Putamen (tissue), 1 donor: ENCODE data around the gene EFTUD2.
"Not testable (repeated sequence)": the region's sequence is repeated elsewhere in the genome, so short reads cannot be mapped to it uniquely, and the experiment has no call there.

Experiments
- DNase-seq: peaks from one replicate; pipeline ENCODE4 v3.0.0-alpha.2; 2016; ENCODE audit warnings: low spot score

The EFTUD2 gene

GRCh38 chr17:44899074-44899782 is at the start of gene EFTUD2:
Gene EFTUD2, minus strand, starts transcription at chr17:44899445. Its CDS starts 4,924 bp downstream, at chr17:44894521.
- DNase-seq: peak; percentile 87

GRCh38 chr17:44948315-44948795 is 49.1 kb upstream of the EFTUD2 start:
- DNase-seq: no peak

GRCh38 chr17:44947461-44948314 is 48.4 kb upstream of the EFTUD2 start, which contains the start of gene KIF18B:
Gene KIF18B, minus strand, starts transcription at chr17:44947773. Its CDS starts 11,429 bp downstream, at chr17:44936344.
- DNase-seq: peak; percentile 87

- not testable (repeated sequence) for DNase-seq
Measured at GRCh38 chr17:44945652-44946051, 46.4 kb upstream of the EFTUD2 start.

- DNase-seq: no peak
Measured at GRCh38 chr17:44942456-44942855, 43.2 kb upstream of the EFTUD2 start.

- DNase-seq: no peak
Measured at GRCh38 chr17:44941712-44942331, 42.6 kb upstream of the EFTUD2 start.

- no peak for DNase-seq
Measured at GRCh38 chr17:44940768-44941167, 41.5 kb upstream of the EFTUD2 start.

GRCh38 chr17:44940317-44940716 is 41.1 kb upstream of the EFTUD2 start:
- DNase-seq: no peak

- no peak for DNase-seq
Measured at GRCh38 chr17:44935116-44935515, 35.9 kb upstream of the EFTUD2 start.

- DNase-seq: no peak
Measured at GRCh38 chr17:44934745-44935105, 35.5 kb upstream of the EFTUD2 start.

- DNase-seq: no peak
Measured at GRCh38 chr17:44933824-44934744, 34.8 kb upstream of the EFTUD2 start.

GRCh38 chr17:44932787-44933097 is 33.5 kb upstream of the EFTUD2 start:
- no peak for DNase-seq

GRCh38 chr17:44932096-44932786 is 33.0 kb upstream of the EFTUD2 start:
- no peak for DNase-seq

- DNase-seq: no peak
Measured at GRCh38 chr17:44931376-44931775, 32.1 kb upstream of the EFTUD2 start.

- no peak for DNase-seq
Measured at GRCh38 chr17:44930667-44931066, 31.4 kb upstream of the EFTUD2 start.

- DNase-seq: no peak
Measured at GRCh38 chr17:44928950-44929720, 29.9 kb upstream of the EFTUD2 start.

- DNase-seq: no peak
Measured at GRCh38 chr17:44928136-44928535, 28.9 kb upstream of the EFTUD2 start.

GRCh38 chr17:44927696-44928095 is 28.5 kb upstream of the EFTUD2 start:
- no peak for DNase-seq

- DNase-seq: no peak
Measured at GRCh38 chr17:44926821-44927525, 27.7 kb upstream of the EFTUD2 start.
